SK-N-MC (cell line): Measurements from ENCODE around the gene CMPK1.

ENCODE experiments used
- EZH2 ChIP-seq: fragments of 200-600 bp; sonication (generic); IDR thresholded peaks from one replicate; pipeline ENCODE4 v1.6.1; 2017; ENCODE audit warnings: antibody characterized with exemption
- POLR2AphosphoS5 ChIP-seq: IDR thresholded peaks from 2 replicates; pipeline ENCODE4 v1.6.1; 2012; ENCODE audit warnings: mild to moderate bottlenecking, low read depth, low read length, borderline replicate concordance

- no peak for TF ChIP-seq EZH2
- no peak for TF ChIP-seq POLR2AphosphoS5
Observed at GRCh38 chr1:47423872-47424271, 90.3 kb downstream of the CMPK1 start.
